HepG2 (cell line): ENCODE measurements around the gene FOXD1. TPM values are rescaled to one million over a fixed set of nuclear protein-coding genes. Genes with fewer than 3 reads are reported as not detected.

ENCODE experiments used
- ATAC-seq: fragments of 200-7000 bp; cut with Tn5 transposase; 3 replicates; pipeline ENCODE4 v1.9.1; 2020; ENCODE audit warnings: mild to moderate bottlenecking, moderate library complexity
- BruUV-seq: library from RNA; stranded (reverse); fragments of 400-500 nt; replicated peaks from 2 replicates; lab custom pipeline; 2021; lab: Mats Ljungman, UMichigan
- CTCF ChIA-PET: fragments of 300-600 bp; formaldehyde crosslinking; extraction: SDS; loops from one replicate; lab custom pipeline; 2021; ENCODE audit warnings: low total read pairs, inconsistent platforms, low intra/inter-chr PET ratio; lab: Yijun Ruan, JAX
- POLR2A ChIA-PET: fragments of 350-600 bp; sonication (Branson Sonifier 250); formaldehyde crosslinking; loops from one replicate; lab custom pipeline; 2020; ENCODE audit warnings: antibody characterized with exemption, inconsistent platforms; lab: Yijun Ruan, JAX
- DNase-seq: peaks from one replicate; pipeline ENCODE4 v3.0.0-alpha.2; 2015; ENCODE audit warnings: low spot score
- FAIRE-seq: peaks from 3 replicates; lab custom pipeline; 2011; peaks lifted over from hg19 to GRCh38; lab: Jason Lieb, UNC
- H2AFZ ChIP-seq: one replicate; pipeline ENCODE4 v1.6.1; 2011; ENCODE audit warnings: low read length, inconsistent platforms
- H3K27ac ChIP-seq: fragments of 300-600 bp; 3 replicates; pipeline ENCODE4 v1.8.0; 2011; ENCODE audit warnings: mixed run types, mild to moderate bottlenecking, mixed read lengths, low read length, inconsistent platforms; ENCODE audit not compliant: insufficient read depth; ENCODE audit errors: extremely low read length
- H3K27me3 ChIP-seq, 2 experiments: fragments of 200-600 bp in 1 of 2; 2 replicates in 1 of 2; 3 replicates in 1 of 2; pipeline versions ENCODE4 v1.6.0 to v1.8.0; 2011; ENCODE audit warnings: low read length in 2 of 2, mild to moderate bottlenecking in 2 of 2, moderate library complexity in 2 of 2, inconsistent platforms in 1 of 2; ENCODE audit not compliant: insufficient read depth in 2 of 2, control insufficient read depth in 1 of 2
- H3K36me3 ChIP-seq, 2 experiments: fragments of 200-600 bp in 1 of 2; replicated peaks in 1 of 2; 2 replicates in 1 of 2; 3 replicates in 1 of 2; pipeline versions ENCODE4 v1.5.1 to v1.8.0; 2011; ENCODE audit warnings: low read length in 2 of 2, inconsistent platforms in 1 of 2; ENCODE audit not compliant: insufficient read depth in 2 of 2, control insufficient read depth in 1 of 2
- H3K4me1 ChIP-seq: 2 replicates; pipeline ENCODE4 v1.5.1; 2012; ENCODE audit warnings: low read length, inconsistent platforms; ENCODE audit not compliant: insufficient read depth
- H3K4me2 ChIP-seq: 2 replicates; pipeline ENCODE4 v1.6.0; 2011; ENCODE audit warnings: low read depth, low read length, inconsistent platforms
- H3K4me3 ChIP-seq, 3 experiments: fragments of 200-600 bp in 1 of 3; sonication (generic), shearing (Covaris generic) in 1 of 3; replicated peaks in 1 of 3; 2 replicates each; pipeline ENCODE4 v1.5.1; 2011 to 2016; ENCODE audit warnings: low read length in 3 of 3, inconsistent platforms in 2 of 3, low read depth in 2 of 3, mild to moderate bottlenecking in 2 of 3, control low read depth in 1 of 3, mixed read lengths in 1 of 3; ENCODE audit not compliant: insufficient read depth in 1 of 3
- H3K79me2 ChIP-seq: one replicate; pipeline ENCODE4 v1.6.1; 2011; ENCODE audit warnings: low read length, inconsistent platforms; ENCODE audit not compliant: insufficient read depth
- H3K9ac ChIP-seq: 2 replicates; pipeline ENCODE4 v1.6.0; 2011; ENCODE audit warnings: mild to moderate bottlenecking, low read depth, low read length, inconsistent platforms; ENCODE audit not compliant: insufficient read depth
- H3K9me3 ChIP-seq: 2 replicates; pipeline ENCODE4 v1.5.1; 2012; ENCODE audit warnings: mild to moderate bottlenecking, low read length
- H4K20me1 ChIP-seq: 2 replicates; pipeline ENCODE4 v1.6.0; 2011; ENCODE audit warnings: inconsistent platforms, mild to moderate bottlenecking, low read length, moderate library complexity; ENCODE audit not compliant: insufficient read depth
- ATF2 ChIP-seq: sonication (generic); formaldehyde crosslinking; IDR thresholded peaks from 2 replicates; pipeline ENCODE4 v1.4.0; 2020; ENCODE audit warnings: missing genetic modification reagents
- CHCHD3 ChIP-seq: sonication (generic); formaldehyde crosslinking; IDR thresholded peaks from 2 replicates; pipeline ENCODE4 v1.8.0; 2022; ENCODE audit warnings: mild to moderate bottlenecking, missing genetic modification reagents, moderate library complexity
- E2F1 ChIP-seq: sonication (generic); formaldehyde crosslinking; IDR thresholded peaks from 2 replicates; pipeline ENCODE4 v1.5.0; 2020; ENCODE audit warnings: missing genetic modification reagents
- ETV5 ChIP-seq: IDR thresholded peaks from 2 replicates; pipeline ENCODE4 v1.6.1; 2018; ENCODE audit warnings: missing biosample characterization, missing genetic modification reagents, inconsistent platforms, borderline replicate concordance
- IRX3 ChIP-seq: sonication (generic); formaldehyde crosslinking; IDR thresholded peaks from 2 replicates; pipeline ENCODE4 v1.8.1; 2023; ENCODE audit warnings: mild to moderate bottlenecking, low read depth, missing genetic modification reagents, borderline replicate concordance
- NR3C1 ChIP-seq: sonication (generic); formaldehyde crosslinking; IDR thresholded peaks from 2 replicates; pipeline ENCODE4 v1.4.0; 2020; ENCODE audit warnings: missing genetic modification reagents
- RBAK ChIP-seq: sonication (generic); formaldehyde crosslinking; IDR thresholded peaks from 2 replicates; pipeline ENCODE4 v1.5.1; 2020; ENCODE audit warnings: mild to moderate bottlenecking, missing genetic modification reagents
- TP53 ChIP-seq: sonication (generic); formaldehyde crosslinking; conservative IDR thresholded peaks from 2 replicates; pipeline ENCODE4 v1.4.0; 2020; ENCODE audit warnings: missing genetic modification reagents
- ZBTB20 ChIP-seq: sonication (generic); formaldehyde crosslinking; IDR thresholded peaks from 2 replicates; pipeline ENCODE4 v1.8.1; 2023; ENCODE audit warnings: missing genetic modification reagents, low read depth, mild to moderate bottlenecking, borderline replicate concordance
- ZMYM4 ChIP-seq: sonication (generic); formaldehyde crosslinking; IDR thresholded peaks from 2 replicates; pipeline ENCODE4 v1.8.1; 2023; ENCODE audit warnings: mild to moderate bottlenecking, missing genetic modification reagents
- ZNF20 ChIP-seq: sonication (generic); formaldehyde crosslinking; IDR thresholded peaks from 2 replicates; pipeline ENCODE4 v1.4.0; 2020; ENCODE audit warnings: mild to moderate bottlenecking, moderate library complexity, missing genetic modification reagents
- ZNF263 ChIP-seq: sonication (generic); formaldehyde crosslinking; IDR thresholded peaks from 2 replicates; pipeline ENCODE4 v1.4.0; 2020; ENCODE audit warnings: missing genetic modification reagents
- ZNF326 ChIP-seq: sonication (generic); formaldehyde crosslinking; IDR thresholded peaks from 2 replicates; pipeline ENCODE4 v1.4.0; 2020; ENCODE audit warnings: missing genetic modification reagents, borderline replicate concordance
- ZNF629 ChIP-seq: sonication (generic); formaldehyde crosslinking; conservative IDR thresholded peaks from 2 replicates; pipeline ENCODE4 v1.5.0; 2020; ENCODE audit warnings: missing genetic modification reagents
- WGBS: methylation state at CpG from one replicate; pipeline ENCODE4 v1.1.6; 2017; ENCODE audit warnings: low lambda C conversion rate; 5-methylcytosine and 5-hydroxymethylcytosine counted together
- in situ Hi-C: cut with HindIII; loops from 2 replicates; pipeline ENCODE4 v1.10.0; 2017; ENCODE audit warnings: low pct_unique_long_range_greater_than_20kb; ENCODE audit not compliant: extremely low pct_ligation_motif_present
- intact Hi-C: fragments of 100-400 bp; cut with micrococcal nuclease; formaldehyde crosslinking; loops from one replicate; pipeline ENCODE4 v1.10.0; 2022; ENCODE audit not compliant: unreplicated experiment
- polyA plus RNA-seq, 8 experiments: library from polyadenylated mRNA; depleted of rRNA in 3 of 8; stranded (reverse) in 7 of 8; unstranded in 1 of 8; fragments of >200 nt; fragmentation: Illumina TruSeq in 4 of 8; extraction: Trizol in 4 of 8; gene quantifications; 2 replicates each; pipeline versions ENCODE4 v1.2.1 to v1.2.3, GENCODE V29; 2011 to 2016; ENCODE audit warnings: low read depth in 4 of 8, missing spikeins in 1 of 8, mixed read lengths in 1 of 8; ENCODE audit not compliant: insufficient read depth in 1 of 8
- total RNA-seq, 5 experiments: library from RNA; depleted of rRNA; stranded (reverse); fragments of >200 nt; fragmentation: Illumina TruSeq; extraction: Trizol; gene quantifications; 2 replicates each; pipeline ENCODE4 v1.2.3, GENCODE V29; 2016; ENCODE audit warnings: low read depth in 1 of 5

Gene FOXD1
- total and polyA plus RNA-seq, 2 of the 13 experiments (the other 11 are each of a cell fraction or from before 2014, with no cell fraction given) = 0.04 to 0.05 TPM

- ChIA-PET CTCF (no interaction called here), POLR2A (no interaction called here)
- TF ChIP-seq ETV5 (no peak), ZNF326 (no peak), ZNF629 (CRISPR knock-in tag) (peak; percentile 59; the same call in 1 of the 2 replicates), TP53 (no peak), ZBTB20 (no peak), ZMYM4 (no peak), RBAK (CRISPR knock-in tag) (no peak), ATF2 (CRISPR knock-in tag) (no peak)
- intact Hi-C loops = no loop called here
- no peak for ATAC-seq
- no peaks in the 10 kb centered on the region for H3K9me3 ChIP-seq
- no peak overlapping the region for H3K4me2 ChIP-seq
- no peak overlapping the region for H2AFZ ChIP-seq
- H3K9ac ChIP-seq = no peak overlapping the region
- DNase-seq = no peak
- no peak for FAIRE-seq
- peaks cover 0 to 4% of the 10 kb centered on the region in 2 experiments; a peak in 3 of 5 replicates for H3K27me3 ChIP-seq
- 33% methylated on average over 3 of the region's 3 CpGs for WGBS
- in situ Hi-C loops = no loop called here
- no peak overlapping the region for H3K4me3 ChIP-seq
- no TSS peak for BruUV-seq
- no peaks in the 10 kb centered on the region for H4K20me1 ChIP-seq
- peaks cover 3% of the 10 kb centered on the region for H3K79me2 ChIP-seq
- H3K4me1 ChIP-seq = peaks cover 12% of the 10 kb centered on the region; the same call in 1 of the 2 replicates
- H3K36me3 ChIP-seq = no peaks in the 10 kb centered on the region
- no peak overlapping the region for H3K27ac ChIP-seq
Measured at GRCh38 chr5:73493421-73493820, 44.8 kb upstream of the FOXD1 start.

GRCh38 chr5:73491155-73491554 is 42.6 kb upstream of the FOXD1 start:
- Histone ChIP-seq H4K20me1 (no peaks in the 10 kb centered on the region), H3K4me1 (no peaks in the 10 kb centered on the region), H3K27ac (no peak overlapping the region), H3K4me2 (no peak overlapping the region), H2AFZ (no peak overlapping the region), H3K9me3 (no peaks in the 10 kb centered on the region)
- no peak for TF ChIP-seq ZNF20
- TF ChIP-seq IRX3 (CRISPR knock-in tag) = no peak
- TF ChIP-seq CHCHD3 (CRISPR knock-in tag) = no peak
- TF ChIP-seq E2F1 = no peak
- TF ChIP-seq NR3C1 (CRISPR knock-in tag) = no peak
- no peak for TF ChIP-seq ZNF263 (CRISPR knock-in tag)
- TF ChIP-seq, all 625 proteins: peak for 0
- H3K9ac ChIP-seq = no peak overlapping the region
- ATAC-seq (no peak), DNase-seq (no peak), FAIRE-seq (peak; percentile 8)
- in situ Hi-C loops (no loop called here), intact Hi-C loops (no loop called here)
- ChIA-PET POLR2A (no interaction called here), CTCF (no interaction called here)
- BruUV-seq = no TSS peak
- H3K4me3 ChIP-seq = no peak overlapping the region
- H3K79me2 ChIP-seq = no peaks in the 10 kb centered on the region
- WGBS = 47% methylated on average over 1 of the region's 1 CpG
- peaks cover 0 to 19% of the 10 kb centered on the region in 2 experiments for H3K27me3 ChIP-seq
- H3K36me3 ChIP-seq = no peaks in the 10 kb centered on the region
